ELR (cell line): ENCODE results near the gene VAT1.

Experiments
- DNase-seq: peaks from one replicate; pipeline ENCODE4 v3.0.0-alpha.2; 2015; ENCODE audit warnings: low read depth

VAT1 gene

DNA sequence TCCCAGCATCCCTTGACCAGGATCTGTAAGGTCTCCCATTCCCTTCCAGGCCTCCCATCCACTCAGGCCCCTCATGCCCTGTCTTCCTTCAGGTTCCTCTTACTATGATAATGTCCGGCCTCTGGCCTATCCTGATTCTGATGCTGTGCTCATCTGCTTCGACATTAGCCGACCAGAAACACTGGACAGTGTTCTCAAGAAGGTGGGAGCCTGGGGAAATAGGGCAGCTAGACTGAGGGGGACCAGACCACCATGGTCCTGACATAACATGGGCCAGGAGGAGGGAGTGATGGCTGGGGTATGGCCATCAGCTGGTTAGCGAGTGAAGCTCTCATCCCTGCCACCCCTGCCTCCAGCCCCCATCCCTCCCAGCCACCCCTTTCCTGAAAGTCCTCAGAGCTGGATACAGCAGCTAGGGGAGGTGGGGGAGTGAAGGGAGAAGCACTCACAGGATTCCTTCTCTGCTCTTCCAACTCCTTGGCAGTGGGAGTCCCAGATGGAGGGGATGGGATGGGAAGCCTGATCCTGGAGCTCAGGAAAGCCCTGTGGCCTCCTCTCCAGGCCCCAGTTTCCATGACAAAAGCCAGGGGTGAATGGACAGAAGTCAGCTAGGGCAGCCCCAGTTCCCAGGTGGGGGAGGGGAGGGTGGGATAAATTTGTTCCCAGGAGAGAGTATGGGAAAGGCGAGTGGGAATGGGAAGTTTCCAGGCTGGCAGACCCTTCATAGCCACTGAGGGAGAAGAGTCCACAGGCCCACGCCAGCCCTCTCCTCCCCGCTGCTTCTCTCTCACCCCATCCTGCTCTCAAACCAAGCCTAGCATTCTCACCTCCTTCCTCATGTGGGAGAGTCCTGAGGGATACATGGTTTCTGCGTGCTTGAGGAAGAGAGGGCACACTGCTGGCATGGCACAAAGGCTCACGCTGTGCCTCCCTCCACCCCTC, 5.2 kb upstream of the VAT1 start:
- no peak for DNase-seq

DNA sequence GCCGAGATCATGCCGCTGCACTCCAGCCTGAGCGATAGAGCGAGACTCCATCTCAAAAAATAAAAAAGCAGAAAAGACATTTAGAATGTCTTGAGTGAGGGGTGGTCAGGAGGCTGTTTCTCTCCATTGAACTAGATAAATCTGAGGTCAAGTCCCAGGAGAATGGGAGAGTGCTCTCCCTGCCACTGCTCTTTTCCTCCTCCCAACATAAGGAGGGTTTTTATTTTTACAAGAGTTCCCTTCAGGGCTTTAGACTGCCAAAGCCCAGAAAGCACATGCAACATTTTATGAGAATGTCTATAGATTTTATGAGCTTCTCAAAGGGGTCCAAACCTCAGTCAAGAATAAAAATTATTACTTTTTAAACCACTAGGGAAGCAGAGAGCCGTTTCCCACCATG, 4.4 kb upstream of the VAT1 start:
- no peak for DNase-seq

DNA sequence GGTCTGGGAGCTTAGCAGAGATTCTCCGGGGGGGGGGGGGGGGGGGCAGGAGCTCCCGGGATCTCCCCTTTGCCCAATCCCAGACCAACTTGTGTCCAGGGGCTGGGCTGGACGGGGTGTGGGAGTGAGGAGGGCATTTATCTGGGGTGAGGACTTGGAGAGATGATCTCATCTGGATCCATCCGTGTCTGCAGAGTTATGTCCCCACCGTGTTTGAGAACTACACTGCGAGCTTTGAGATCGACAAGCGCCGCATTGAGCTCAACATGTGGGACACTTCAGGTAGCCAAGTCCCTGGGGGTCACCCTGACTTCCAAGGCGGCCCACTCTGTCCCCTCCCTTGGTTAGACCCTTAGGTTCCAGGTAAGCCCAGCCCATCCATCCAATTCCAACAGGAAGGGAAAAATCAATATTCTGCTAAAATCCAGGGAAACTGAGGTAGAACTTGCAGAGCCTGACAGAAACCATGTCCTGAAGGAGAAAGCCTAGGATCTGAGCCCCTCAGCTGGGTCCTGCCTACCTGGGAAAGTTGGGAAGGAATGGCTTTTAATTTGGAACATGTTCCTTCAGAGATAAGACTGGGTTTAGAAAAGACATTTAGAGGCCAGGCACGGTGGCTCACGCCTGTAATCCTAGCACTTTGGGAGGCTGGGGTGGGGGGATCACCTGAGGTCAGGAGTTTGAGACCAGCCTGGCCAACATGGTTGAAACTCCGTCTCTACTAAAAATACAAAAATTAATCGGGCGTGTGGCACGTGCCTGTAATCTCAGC, 3.8 kb upstream of the VAT1 start:
- no peak for DNase-seq

DNA sequence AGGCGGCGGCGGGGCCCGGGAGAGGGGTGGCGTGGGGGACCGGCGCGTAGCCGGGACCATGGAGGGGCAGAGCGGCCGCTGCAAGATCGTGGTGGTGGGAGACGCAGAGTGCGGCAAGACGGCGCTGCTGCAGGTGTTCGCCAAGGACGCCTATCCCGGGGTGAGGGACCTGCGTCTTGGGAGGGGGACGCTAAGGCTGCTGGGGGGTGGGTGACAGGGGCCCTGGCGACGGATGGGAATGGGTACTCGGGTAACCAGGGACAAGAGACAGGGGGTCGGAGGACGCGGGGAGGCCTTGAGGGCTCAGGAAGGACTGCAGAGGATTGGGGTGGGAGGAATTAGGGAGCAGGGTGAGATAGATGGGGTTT, 3.1 kb upstream of the VAT1 start:
- no peak for DNase-seq

DNA sequence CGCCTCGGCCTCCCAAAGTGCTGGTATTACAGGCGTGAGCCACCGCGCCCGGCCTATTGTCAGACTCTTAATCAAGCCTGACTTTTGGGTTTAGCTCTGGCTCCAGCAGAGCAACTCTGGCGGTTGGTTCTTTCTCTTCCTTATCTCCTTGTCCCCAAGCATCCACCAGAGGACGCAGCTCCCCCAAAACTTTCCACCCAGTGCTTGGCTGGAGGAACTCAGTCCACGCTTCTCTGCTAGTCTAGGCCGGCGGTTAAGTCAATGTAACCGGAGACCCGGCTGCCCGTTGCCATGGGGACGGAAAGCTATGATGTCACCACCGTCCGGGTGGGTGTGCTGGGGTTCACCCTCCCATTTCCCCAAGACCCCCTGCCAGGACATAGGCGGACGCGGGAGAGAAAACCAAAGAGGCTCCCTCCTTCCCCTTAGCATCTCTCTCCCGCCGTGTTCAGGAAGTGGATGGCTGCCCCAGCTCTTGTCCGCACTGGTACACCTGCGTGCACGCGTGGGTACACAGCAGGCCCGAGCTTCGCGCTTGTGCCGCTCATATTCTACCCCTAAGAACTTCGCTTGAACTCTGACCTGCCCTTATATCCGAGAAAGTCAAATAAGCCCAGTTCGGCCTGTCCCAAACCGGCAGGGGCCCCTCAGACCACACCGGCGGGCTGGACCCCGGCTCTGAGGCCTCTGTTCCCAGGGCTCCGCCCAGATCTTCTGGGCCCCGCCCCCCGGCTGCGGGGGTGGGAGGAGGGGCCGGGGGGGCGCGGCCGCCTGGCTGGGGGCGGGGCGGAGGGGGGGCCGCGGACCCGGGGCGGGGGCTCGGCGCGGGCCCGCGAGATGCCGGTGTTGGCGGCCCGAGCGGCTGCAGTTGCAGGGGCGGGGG, 2.5 kb upstream of the VAT1 start, which contains the start of gene RND2:
RND2 (plus strand) TSS at position 825 of the 883 bp plus-strand sequence. CDS start 117 bp downstream, outside the sequence.
- DNase-seq = peak; percentile 98

DNA sequence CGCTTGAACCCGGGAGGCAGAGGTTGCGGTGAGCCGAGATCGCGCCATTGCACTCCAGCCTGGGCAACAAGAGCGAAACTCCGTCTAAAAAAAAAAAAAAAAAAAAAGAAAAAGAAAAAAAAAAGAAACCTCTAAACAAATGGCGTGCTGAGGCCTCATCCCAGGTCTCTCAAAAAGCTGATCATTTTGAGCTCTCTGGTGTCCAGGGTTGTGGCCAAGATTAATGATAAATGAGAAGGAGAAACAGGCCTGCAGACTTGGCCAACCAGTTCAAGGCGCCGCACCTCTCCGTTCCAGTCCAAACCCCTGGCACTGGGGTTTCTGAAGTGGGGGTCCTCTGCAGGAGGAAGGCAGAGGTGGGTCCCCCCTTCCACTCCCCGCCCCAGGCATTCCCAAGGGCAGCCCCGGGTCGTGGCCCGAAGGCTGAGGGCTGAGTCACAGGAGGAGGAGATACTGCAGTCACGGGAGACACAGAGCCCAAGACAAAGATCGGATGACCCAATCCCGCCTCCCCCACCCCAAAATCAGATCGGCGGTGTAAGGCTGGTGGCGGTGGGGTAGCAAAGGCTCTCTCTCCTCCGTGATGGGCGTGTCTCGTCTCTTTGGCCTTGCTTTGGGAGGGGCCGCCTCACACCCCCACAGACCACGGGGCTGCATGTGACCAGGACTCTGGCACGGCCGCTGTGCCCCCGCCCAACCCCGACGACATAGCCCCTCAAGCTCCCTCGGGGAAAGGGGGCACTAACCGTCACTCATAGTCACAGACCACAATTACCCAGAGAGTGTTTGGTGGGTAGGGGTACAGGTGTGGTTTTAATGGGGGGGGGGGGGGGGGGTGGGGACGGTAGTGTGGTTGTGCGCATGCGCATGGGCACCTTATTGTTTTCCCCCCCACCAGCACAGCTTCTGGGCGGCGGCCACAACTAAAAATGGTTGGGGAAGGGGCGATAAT, 1.1 kb downstream of the VAT1 start:
- peak; percentile 88 for DNase-seq

DNA sequence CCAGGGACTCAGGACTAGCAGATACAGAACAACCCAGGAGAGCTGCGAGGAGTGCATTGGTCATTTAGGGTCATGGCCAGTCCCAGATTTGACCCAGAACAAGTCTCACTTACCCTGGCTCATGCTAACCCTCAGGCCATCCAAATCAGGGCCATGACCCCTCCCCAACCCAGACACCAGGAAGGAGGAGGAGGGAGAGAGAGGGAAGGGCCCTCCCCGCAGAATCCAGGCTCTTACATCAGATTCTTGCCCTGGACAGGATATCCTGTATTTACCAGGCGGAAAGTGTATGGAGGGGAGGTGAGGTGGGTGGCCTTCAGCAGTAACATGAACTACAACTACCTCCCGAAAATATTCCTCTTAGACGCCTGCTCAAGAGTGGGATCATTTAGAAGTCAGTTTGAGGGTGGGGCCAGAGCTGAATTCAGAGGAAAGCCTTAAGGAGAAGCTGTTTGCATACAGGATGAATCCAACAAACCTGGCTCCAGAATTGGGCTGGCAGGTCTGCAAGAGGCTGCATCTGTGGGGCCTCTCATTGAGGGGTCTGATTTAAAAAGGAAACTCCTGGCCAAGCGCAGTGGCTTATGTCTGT, 2.1 kb downstream of the VAT1 start:
- no peak for DNase-seq

DNA sequence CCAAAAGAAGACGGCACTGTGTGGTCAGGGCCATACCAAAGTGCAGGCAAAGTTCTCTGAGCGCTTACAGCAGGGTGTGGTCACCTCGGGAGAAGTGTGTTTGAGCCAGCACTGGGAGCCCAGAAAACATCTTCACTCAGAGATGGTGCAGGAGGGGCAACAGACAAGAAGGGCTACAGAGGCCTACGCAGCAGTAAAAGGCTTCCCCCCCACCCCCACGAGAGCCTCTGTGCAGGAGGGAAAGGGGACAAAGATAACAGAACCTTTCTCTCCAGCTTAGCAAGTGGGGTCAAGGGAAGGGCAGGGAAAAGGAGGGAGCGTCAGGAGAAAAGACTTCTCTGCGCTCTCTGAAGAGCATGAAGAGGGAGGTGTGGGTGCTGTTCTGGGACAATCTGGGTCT, 2.8 kb downstream of the VAT1 start:
- no peak for DNase-seq

DNA sequence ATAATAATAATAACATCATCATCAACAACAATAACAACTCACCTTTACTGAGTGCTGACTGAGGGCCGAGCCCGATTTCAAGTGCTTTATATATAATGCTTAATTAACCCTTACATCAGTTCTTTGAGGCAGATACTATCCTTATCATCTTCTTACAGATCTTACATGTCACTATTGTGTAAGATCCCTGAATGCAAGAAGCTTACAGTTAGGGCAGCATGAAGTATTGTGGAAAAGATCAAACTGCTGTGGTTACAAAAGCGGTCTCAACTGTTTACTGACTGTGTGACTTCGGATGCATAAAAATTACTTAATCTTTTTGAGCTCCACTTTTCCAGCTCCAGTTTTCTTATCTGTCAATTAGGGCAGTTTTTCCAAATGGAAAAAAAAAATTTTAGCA, 3.3 kb downstream of the VAT1 start:
- DNase-seq = no peak

DNA sequence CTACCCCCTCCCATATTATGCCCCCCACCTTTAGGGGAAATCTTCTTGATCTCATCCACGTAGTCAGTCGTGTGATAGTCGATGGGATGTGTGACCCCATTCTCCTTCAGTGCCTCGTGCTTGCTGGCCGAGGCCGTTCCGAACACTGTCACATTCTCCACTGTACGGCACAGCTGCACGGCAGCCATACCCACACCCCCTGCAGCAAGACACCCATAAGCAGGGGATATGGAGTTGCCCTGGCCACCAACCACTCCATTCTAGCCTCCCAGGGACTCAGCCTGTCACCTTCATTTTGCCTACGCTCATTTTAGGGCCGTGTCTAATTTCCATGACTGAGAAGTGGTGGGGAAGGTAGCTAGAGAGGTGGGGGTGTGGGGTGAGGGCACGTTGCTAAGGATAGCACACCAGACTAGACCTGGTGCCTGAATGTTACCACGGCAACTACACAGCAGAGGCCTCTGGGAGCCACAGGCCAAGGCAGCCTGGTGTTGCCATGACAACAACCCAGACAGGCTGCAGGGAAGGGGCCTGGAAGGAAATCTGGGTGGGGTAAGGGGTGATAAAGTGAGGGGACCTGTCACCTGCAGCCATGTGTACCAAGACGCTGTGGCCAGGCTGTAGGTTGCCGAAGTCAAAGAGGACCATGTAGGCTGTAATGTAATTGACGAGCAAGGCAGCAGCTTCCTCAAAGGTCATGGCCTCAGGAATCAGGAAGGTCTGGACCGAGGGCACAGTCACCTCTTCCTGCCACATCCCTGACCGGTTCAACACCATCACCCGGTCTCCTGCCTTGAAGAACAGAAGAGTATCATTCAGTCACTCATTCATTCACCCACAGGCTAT, 4.0 kb downstream of the VAT1 start:
- no peak for DNase-seq

DNA sequence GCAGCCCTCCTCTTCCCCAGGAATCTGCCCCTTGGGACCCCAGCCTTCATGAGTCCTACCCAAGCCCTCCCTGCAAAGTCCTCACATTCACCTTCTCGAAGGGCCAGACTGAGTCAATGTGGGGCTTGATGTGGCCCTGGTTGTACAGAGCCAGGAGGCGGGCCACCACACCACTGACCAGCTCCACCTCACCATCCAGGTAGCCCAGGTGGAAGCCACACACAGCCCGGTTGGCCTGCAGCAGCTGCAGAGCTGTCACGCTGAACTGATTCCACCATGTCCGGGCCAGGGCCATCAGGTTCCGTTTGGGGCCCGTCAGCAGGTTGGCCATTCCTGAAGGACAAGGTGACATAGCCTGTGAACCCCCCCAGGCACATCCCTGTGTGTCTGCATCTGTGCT, 6.0 kb downstream of the VAT1 start:
- DNase-seq = no peak

DNA sequence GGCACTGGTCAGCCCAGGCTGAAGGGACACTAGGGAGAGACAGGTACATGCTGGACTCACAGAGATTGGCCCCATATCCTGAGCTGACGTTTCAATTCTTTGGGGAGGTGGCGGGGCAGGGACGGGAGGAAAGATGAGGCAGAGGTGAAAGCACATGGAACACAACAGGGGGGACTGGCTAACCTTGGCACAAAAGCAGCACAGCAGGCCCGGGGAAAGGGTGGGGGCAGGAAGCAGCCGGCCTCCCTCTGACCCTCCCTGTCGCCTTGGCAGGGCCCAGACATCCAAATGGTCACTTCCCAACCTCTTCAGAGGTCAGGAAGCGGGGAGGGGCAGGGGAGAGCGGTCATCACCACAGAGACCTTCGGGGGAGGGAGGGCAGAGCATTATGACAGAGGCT, 6.6 kb downstream of the VAT1 start:
- no peak for DNase-seq

DNA sequence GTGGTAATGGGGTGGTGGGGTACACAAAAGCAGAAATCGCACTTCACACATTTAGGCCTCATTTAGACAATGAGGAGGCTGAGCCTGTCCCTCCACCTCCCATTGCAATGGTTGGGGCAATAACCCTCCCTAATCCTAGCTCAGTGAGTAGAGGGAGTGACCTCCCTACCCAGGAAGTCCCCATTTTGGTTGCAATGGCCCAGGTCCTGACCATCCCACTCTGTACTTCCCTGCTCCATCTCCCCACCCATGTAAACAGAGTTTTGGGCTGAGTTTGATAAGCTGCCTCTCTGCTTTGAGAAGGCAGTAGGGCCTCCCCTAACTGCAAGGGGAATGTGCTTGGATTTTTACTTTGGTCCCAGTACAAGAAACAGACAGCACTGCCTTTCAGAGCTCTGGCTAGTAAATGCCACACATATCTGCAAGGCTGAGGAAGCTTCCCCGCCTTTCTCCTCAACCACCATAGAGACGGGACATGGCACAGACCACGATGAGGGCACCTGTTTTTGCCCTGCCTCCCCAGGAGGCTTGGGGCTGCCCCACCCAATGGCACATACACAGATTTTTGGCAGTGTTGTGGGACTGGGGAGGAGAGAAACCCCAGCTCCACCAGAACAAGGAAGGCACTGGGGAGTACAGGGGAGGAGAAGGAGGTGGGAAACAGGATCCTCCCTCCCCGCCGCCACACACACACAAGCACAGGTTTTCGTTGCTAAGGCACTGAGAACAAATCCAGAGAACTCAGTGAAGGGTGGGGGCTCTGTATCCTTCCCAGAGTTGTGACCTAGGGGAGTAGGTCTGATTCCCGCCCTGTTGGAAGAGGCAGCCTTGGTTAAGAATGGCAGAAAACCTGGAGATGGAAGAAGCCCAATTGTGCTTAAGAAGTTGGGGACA, 7.3 kb downstream of the VAT1 start:
- DNase-seq = no peak

DNA sequence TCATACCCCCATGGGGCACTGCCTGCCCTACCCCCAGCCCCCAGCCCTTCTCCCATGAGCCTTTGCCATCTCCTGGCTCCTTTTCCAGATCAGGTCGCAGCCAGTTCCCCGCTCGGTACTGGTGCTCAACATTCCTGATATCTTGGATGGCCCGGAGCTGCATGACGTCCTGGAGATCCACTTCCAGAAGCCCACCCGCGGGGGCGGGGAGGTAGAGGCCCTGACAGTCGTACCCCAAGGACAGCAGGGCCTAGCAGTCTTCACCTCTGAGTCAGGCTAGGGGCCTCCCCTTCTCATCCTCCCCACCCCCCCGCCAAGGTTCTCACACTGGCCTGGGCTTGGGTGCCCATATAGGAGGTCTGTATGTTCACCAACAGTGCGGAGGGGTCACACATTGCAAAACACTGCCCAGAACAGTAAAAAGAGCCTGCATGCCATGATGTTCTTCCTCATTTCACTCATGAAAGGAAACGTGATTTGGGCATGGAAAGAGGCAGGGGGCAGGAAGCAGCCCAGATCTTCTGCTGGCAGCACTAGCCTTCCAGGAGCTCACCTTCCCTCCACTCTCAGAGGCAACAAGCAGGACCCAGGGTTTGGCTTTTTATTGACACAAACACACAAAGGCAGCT, 8.1 kb downstream of the VAT1 start:
- no peak for DNase-seq

DNA sequence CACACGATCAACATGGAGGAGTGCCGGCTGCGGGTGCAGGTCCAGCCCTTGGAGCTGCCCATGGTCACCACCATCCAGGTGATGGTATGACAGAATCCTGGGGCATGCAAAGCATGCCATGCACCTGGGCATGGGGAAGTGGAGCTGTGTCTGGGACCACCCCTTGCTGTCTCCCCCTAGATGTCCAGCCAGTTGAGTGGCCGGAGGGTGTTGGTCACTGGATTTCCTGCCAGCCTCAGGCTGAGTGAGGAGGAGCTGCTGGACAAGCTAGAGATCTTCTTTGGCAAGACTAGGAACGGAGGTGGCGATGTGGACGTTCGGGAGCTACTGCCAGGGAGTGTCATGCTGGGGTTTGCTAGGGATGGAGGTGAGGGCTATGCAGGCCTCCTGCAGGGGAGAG, 8.9 kb downstream of the VAT1 start:
- no peak for DNase-seq

DNA sequence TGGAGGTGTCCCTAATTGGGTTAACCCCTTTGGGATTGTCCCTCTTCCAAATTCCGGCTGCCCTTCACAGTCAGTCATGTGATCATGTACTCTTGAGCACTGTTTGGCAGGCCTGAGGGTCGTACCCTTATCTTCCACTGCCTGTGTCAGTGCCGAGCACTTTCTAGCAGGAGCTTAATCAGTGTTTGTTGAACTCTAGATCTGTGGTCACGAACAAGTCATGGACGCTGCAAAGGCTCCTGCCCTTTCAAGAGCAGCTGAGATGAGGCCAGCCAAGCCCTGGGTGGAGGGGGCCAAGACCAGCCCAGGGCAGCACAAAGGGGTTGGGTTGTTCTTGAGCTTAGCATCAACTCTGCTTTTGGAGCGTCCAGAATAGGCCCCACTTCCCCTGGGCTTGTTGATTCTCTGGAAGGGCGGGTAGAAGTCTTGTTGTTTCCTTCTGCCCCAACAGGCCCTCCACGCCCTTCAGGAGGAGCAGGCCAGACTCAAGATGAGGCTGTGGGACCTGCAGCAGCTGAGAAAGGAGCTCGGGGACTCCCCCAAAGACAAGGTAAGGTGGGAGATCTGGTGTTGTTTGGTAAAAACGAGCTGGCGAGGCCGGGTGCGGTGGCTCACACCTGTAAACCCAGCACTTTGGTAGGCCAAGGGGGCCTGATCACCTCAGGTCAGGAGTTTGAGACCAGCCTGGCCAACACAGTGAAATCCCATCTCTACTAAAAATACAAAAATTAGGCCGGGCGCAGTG, 10.3 kb downstream of the VAT1 start:
- DNase-seq = no peak

DNA sequence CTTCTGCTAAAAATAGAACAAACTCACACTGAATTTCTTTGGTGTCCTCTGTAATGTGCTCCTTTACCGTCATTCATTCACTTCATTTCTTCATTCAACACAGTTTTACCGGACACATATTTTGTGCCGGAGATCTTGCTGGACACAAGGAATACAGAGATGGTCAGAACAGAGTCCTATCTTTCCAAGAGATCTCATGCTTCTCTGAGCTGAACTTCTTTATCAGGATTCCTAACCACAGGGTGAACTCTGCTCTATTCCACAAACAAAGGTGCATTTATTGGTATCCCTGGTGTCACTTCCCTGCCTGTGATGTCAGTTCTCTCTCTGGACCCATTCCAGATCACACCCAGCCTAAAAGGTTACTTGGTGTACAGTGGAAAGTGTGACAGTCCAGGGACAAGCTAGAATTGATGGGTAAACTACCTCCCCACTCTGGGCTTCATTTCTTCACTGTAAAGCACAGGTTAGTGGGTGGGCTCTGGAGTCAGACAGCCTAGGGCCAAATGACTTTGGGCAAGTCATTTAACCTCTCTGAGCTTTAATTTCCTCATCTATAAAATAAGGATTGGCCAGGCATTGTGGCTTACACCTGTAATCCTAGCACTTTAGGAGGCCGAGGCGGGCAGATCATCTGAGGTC, 11.4 kb downstream of the VAT1 start:
- no peak for DNase-seq
